GM21390 (cell line): ENCODE data around the gene ATP2C2.
"Not testable (repeated sequence)": the region's sequence is repeated elsewhere in the genome, so short reads cannot be mapped to it uniquely, and the experiment has no call there.

Experiments
- ATAC-seq: cut with Tn5 transposase; IDR thresholded peaks from one replicate; pipeline ENCODE4 v1.9.1; 2021; ENCODE audit not compliant: unreplicated experiment

The ATP2C2 gene

DNA sequence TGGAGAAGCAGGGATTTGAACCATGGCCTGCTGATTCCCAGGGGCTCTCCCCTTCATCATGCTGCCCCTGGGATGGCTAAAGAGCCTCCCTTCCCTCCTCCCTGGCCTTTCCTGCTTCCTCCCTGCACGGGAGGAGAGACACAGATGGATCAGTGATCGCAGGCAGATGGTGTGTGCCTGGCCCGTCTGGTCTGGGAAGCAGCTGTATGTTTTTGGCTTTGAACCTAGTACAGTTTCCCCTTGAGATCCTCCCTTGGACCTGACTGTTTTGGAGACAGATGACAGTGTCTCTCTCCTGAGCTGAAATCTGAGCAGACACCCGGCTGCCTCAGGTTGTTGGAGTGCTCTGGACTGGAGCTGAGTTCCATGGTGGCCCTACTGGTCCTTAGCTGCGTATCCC lies 29.0 kb upstream of the ATP2C2 start:
- no peak for ATAC-seq

GRCh38 chr16:84339766-84340165 lies 28.6 kb upstream of the ATP2C2 start:
- ATAC-seq = no peak

- no peak for ATAC-seq
These were observed 27.9 kb upstream of the ATP2C2 start for GRCh38 chr16:84340325-84341040.

GRCh38 chr16:84341528-84342295 lies 26.6 kb upstream of the ATP2C2 start:
- no peak for ATAC-seq

GRCh38 chr16:84343800-84344199 lies 24.5 kb upstream of the ATP2C2 start:
- not testable (repeated sequence) for ATAC-seq

DNA sequence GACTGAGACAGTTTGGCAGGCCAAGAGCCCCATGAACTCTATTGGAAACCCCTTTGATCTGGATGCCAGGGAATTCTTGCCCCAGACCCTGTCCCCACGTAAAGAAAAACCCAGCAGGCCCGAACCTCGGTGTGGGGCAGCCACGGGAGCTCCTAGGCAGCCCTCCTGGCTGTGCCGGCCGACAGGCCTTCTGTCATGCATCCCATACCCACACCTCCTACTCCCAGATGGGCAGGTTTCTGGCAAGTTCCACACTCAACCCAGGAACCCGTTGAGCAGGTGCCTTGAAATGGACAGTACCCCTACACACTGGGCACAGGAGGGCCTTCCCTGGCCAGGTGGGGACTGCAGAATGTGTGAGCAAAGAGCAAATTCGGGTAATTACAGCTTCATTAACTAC lies 23.6 kb upstream of the ATP2C2 start:
- ATAC-seq = no peak

DNA sequence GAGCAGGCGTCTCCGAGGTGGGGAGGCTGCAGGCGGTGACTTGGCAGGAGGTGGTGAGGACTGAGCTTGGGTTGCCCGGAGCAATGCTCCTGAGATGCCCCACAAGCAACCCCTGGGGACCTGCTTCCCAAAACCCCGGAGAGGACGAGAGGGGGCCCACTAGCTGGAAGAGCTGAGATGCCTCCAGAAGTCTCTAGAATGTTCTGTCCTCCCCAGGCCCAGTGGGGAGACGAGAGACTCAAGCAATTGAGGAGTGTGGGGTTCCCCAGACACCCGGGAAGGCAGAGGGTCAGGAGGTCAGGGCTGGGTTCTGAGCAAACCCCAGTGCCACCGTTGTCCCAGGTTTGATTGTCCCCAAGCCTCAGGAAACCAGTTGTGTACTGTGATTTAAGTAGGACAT lies 21.2 kb upstream of the ATP2C2 start:
- ATAC-seq = no peak

- no peak for ATAC-seq
These were observed 19.9 kb upstream of the ATP2C2 start for GRCh38 chr16:84348386-84348888.

DNA sequence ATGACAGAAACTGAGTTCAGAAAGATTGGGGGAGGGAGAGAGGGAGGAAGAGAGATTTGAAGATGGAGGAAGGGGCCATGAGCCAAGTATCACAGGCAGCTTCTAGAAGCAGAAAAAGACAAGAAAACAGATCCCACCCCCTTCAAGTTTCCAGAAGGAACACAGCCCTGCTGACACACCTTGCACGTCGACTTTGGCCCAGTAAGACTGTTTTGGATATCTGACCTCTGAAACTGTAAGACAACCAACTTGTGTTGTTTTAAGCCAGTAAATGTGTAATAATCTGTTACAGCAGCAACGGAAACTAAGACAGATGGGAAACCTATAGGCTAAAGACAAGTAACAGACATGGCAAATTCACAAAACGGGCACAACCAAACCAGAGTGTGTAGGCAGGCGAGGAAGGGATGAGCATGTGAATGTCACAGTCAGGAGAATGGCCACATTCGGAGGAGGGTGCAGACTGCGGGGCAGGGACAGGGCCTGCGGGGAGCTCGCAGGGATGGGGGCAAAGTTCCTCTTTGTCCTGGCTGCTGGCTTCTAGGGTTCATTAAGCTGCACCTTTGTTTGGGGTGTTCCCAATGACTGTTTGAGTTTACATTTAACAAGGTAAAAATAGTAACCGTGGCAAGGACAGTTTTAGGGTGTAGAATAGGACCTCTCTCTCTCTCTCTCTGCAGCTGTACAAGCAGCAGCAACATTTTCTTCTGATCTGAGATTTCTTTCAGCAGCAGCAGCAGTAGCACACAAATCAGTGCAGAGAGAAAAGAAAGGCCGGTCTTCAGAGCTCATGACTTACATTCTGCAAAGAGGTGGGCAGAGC lies 18.3 kb upstream of the ATP2C2 start:
- no peak for ATAC-seq

- no peak for ATAC-seq
These were observed 17.5 kb upstream of the ATP2C2 start for GRCh38 chr16:84350685-84351400.

- no peak for ATAC-seq
These were observed 16.7 kb upstream of the ATP2C2 start for GRCh38 chr16:84351630-84352029.

DNA sequence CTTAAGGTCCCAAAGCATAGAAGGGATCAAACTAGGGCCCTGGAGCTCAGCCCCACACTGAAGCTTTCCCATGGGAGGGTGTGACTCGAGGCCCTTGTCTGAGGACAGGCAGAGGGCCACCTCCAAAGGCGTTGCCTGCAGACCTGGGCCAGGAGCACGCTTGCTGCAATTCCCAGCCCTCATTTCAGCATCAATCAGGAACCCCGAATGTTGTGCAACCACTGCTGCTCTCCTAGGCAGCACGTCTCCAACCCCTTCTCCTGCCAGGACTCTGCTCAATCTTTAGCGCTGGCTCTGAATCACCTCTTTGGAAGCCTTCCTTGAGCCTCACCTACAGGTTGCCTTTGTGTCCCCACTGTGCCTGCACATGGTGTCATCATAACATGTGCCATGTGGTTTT lies 14.0 kb upstream of the ATP2C2 start:
- no peak for ATAC-seq

DNA sequence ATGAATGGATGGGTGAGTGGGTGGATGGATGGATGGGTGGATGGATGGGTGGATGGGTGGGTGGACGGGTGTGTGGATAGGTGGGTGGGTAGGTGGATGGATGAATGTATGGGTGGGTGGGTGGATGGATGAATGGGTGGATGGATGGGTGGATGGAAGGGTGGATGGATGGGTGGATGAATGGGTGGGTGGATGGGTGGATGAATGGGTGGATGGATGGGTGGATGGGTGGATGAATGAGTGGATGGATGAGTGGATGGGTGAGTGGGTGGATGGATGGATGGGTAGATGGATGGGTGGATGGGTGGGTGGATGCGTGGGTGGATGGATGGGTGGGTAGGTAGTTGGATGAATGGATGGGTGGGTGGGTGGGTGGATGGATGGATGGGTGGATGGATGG lies 13.2 kb upstream of the ATP2C2 start:
- no peak for ATAC-seq

GRCh38 chr16:84356176-84356575 lies 12.2 kb upstream of the ATP2C2 start:
- ATAC-seq = no peak

DNA sequence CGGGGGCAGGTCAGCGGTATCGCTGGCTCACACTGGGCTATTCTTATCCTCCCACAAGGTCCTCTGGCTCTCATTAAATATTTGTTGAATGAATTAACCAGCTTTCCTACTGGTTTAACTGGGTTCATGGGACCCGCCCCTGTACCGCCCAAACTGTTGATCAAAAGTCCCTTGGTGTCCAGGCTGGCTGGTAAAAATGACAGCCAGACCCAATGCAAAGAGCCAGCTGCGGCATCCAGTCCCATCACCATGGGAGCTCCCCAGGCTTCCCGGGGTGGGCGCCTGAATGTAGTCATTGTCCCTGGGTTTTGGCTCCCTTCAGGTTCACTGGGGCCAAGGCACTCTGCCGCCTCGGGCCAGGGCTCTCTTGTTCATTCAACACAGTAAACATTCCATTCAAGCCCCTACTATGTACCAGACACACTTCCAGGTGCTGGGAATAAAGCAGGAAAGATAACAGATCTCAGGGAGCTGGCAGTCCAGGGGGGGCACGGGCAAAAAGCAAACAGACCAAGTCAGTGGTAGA lies 11.7 kb upstream of the ATP2C2 start:
- no peak for ATAC-seq

DNA sequence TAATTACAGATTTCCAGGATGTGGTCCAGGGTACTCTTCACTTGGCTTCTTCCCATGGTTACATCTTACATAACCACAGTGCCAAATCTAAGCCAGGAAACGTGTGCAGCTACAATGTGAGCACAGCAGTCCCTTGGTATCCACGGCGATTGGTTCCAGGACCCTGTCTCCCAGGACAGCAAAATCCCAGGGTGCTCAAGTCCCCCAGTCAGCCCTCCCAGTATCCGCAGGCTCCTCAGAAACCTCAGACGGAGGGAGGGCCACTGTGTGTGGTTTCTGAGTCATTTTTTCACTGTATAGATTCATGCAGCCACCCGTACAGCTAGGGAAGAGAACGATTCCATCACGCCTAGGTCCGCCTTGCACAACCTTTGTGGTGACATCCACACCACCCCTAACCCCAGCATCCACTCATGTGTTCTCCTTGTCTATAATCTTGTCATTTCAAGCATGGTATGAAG lies 11.1 kb upstream of the ATP2C2 start:
- no peak for ATAC-seq

DNA sequence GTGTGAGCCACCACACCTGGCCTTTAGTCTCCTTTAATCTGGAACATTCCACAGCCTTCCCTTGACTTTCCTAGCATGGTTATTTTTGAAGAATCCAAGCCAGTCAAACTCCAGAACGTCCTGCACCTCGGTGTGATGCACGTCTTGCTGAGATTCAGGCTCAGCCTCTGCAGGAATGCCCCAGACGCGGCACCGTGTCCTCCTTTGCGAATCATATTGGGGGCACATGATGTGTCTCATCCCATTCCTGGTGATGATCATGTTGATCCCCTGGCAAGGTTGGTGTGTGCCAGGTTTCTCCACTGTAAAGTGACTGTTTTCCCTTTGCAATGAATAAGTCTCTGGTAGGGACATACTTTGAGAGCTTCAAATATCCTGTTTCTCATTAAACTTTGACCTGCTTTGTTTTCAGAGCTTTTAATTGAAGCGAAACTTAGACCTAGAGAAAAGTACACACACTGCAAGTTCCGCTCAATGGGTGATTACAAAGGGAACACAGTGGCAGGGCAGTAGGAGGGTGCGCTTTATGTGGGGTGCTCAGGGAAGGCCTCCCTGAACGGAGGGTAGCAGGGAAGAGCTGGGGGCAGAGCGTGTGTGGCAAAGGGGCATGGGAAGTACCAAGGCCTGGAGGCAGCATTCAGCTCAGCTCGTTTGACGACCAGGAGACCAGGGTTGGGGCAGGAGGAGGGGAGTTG lies 9.6 kb upstream of the ATP2C2 start:
- ATAC-seq = no peak

GRCh38 chr16:84359326-84359725 lies 9.0 kb upstream of the ATP2C2 start:
- ATAC-seq = no peak

- ATAC-seq = no peak
These were observed 8.2 kb upstream of the ATP2C2 start for GRCh38 chr16:84360170-84360569.

- no peak for ATAC-seq
These were observed 7.6 kb upstream of the ATP2C2 start for GRCh38 chr16:84360748-84361147.
